Ishikawa (cell line): ENCODE results near the gene GGTLC2.

Experiments used
- CEBPB ChIP-seq: IDR thresholded peaks from 2 replicates; pipeline ENCODE4 v1.6.1; 2012
- CREB1 ChIP-seq: IDR thresholded peaks from 2 replicates; pipeline ENCODE4 v1.6.1; 2012; ENCODE audit warnings: low read depth
- EGR1 ChIP-seq: IDR thresholded peaks from 2 replicates; pipeline ENCODE4 v1.6.1; 2012
- EP300 ChIP-seq: IDR thresholded peaks from 2 replicates; pipeline ENCODE4 v1.6.1; 2012; ENCODE audit warnings: borderline replicate concordance
- FOXM1 ChIP-seq: IDR thresholded peaks from 2 replicates; pipeline ENCODE4 v1.6.1; 2012; ENCODE audit warnings: low read depth, borderline replicate concordance
- MAX ChIP-seq: IDR thresholded peaks from 2 replicates; pipeline ENCODE4 v1.6.1; 2012
- NFIC ChIP-seq: IDR thresholded peaks from 2 replicates; pipeline ENCODE4 v1.6.1; 2012
- RAD21 ChIP-seq: IDR thresholded peaks from 2 replicates; pipeline ENCODE4 v1.6.1; 2012; ENCODE audit warnings: low read depth
- REST ChIP-seq: IDR thresholded peaks from 2 replicates; pipeline ENCODE4 v1.6.1; 2012; ENCODE audit warnings: low read depth, mild to moderate bottlenecking
- TAF1 ChIP-seq: IDR thresholded peaks from 2 replicates; pipeline ENCODE4 v1.6.1; 2012; ENCODE audit warnings: low read depth, mild to moderate bottlenecking
- TCF12 ChIP-seq: IDR thresholded peaks from 2 replicates; pipeline ENCODE4 v1.6.1; 2012; ENCODE audit warnings: low read depth
- TEAD4 ChIP-seq: IDR thresholded peaks from 2 replicates; pipeline ENCODE4 v1.6.1; 2012
- USF1 ChIP-seq: IDR thresholded peaks from 2 replicates; pipeline ENCODE4 v1.6.1; 2012
- YY1 ChIP-seq: IDR thresholded peaks from 2 replicates; pipeline ENCODE4 v1.6.1; 2012; ENCODE audit warnings: low read depth
- ZBTB7A ChIP-seq: IDR thresholded peaks from 2 replicates; pipeline ENCODE4 v1.6.1; 2012; ENCODE audit warnings: low read depth

Gene GGTLC2

GRCh38 chr22:22663861-22664800 lies 19.7 kb downstream of the GGTLC2 start:
- TF ChIP-seq TAF1 (no peak), RAD21 (no peak), ZBTB7A (no peak), CREB1 (no peak), TEAD4 (no peak), YY1 (no peak), CEBPB (no peak), TCF12 (no peak), REST (no peak), FOXM1 (no peak), NFIC (no peak), USF1 (no peak), EP300 (no peak), EGR1 (no peak), MAX (no peak)

- TF ChIP-seq CREB1: no peak
- no peak for TF ChIP-seq TCF12
- peak; percentile 86 for TF ChIP-seq MAX
- TF ChIP-seq TEAD4: no peak
- no peak for TF ChIP-seq YY1
- TF ChIP-seq NFIC: no peak
- TF ChIP-seq TAF1: no peak
- TF ChIP-seq CEBPB: no peak
- TF ChIP-seq FOXM1: no peak
- no peak for TF ChIP-seq EP300
- TF ChIP-seq RAD21: peak; percentile 80
- TF ChIP-seq USF1: peak; percentile 36; the same call in 1 of the 2 replicates
- TF ChIP-seq ZBTB7A: no peak
- no peak for TF ChIP-seq REST
- no peak for TF ChIP-seq EGR1
These were observed 22.1 kb downstream of the GGTLC2 start for GRCh38 chr22:22666307-22667091.

- TF ChIP-seq EGR1: no peak
- TF ChIP-seq MAX: no peak
- no peak for TF ChIP-seq FOXM1
- TF ChIP-seq TAF1: no peak
These were observed 23.8 kb downstream of the GGTLC2 start for GRCh38 chr22:22667966-22668880.

- TF ChIP-seq NFIC (no peak), ZBTB7A (no peak), EGR1 (no peak), TAF1 (no peak), TCF12 (no peak)
These were observed 24.7 kb downstream of the GGTLC2 start for GRCh38 chr22:22669093-22669492.
